ENCODE measurements around the gene THSD4.

The THSD4 gene

GRCh38 chr15:71586463-71586862, 471.2 kb downstream of the THSD4 start:
- in situ Hi-C loops (cut with MboI; ENCODE audit: low pct_unique_long_range_greater_than_20kb, low sequenced_read_pairs): no loop called here

GRCh38 chr15:71588746-71589145, 473.5 kb downstream of the THSD4 start:
- no peak for DNase-seq
- in situ Hi-C loops (cut with MboI; ENCODE audit: low pct_unique_long_range_greater_than_20kb, low sequenced_read_pairs): no loop called here

More at GRCh38 chr15:71586463-71586862, 471.2 kb downstream of the THSD4 start:
- no peak for DNase-seq

GRCh38 chr15:71591057-71591456, 475.8 kb downstream of the THSD4 start:
- in situ Hi-C loops (cut with MboI; ENCODE audit: low pct_unique_long_range_greater_than_20kb, low sequenced_read_pairs): no loop called here
- no peak for DNase-seq

- in situ Hi-C loops (cut with MboI; ENCODE audit: low pct_unique_long_range_greater_than_20kb, low sequenced_read_pairs): no loop called here
- no peak for DNase-seq
Measured at GRCh38 chr15:71592203-71592602, 476.9 kb downstream of the THSD4 start.

GRCh38 chr15:71595846-71596553, 480.7 kb downstream of the THSD4 start:
- in situ Hi-C loops (cut with MboI; ENCODE audit: low pct_unique_long_range_greater_than_20kb, low sequenced_read_pairs): no loop called here
- no peak for DNase-seq

GRCh38 chr15:71596672-71597071, 481.4 kb downstream of the THSD4 start:
- in situ Hi-C loops (cut with MboI; ENCODE audit: low pct_unique_long_range_greater_than_20kb, low sequenced_read_pairs): no loop called here
- no peak for DNase-seq

- in situ Hi-C loops (cut with MboI; ENCODE audit: low pct_unique_long_range_greater_than_20kb, low sequenced_read_pairs): no loop called here
Measured at GRCh38 chr15:71597126-71597525, 481.9 kb downstream of the THSD4 start.

GRCh38 chr15:71597637-71598036, 482.4 kb downstream of the THSD4 start:
- DNase-seq: no peak
- in situ Hi-C loops (cut with MboI; ENCODE audit: low pct_unique_long_range_greater_than_20kb, low sequenced_read_pairs): no loop called here

More at GRCh38 chr15:71597126-71597525, 481.9 kb downstream of the THSD4 start:
- no peak for DNase-seq

- in situ Hi-C loops (cut with MboI; ENCODE audit: low pct_unique_long_range_greater_than_20kb, low sequenced_read_pairs): no loop called here
- DNase-seq: no peak
Measured at GRCh38 chr15:71598741-71599140, 483.5 kb downstream of the THSD4 start.

- DNase-seq: no peak
- in situ Hi-C loops (cut with MboI; ENCODE audit: low pct_unique_long_range_greater_than_20kb, low sequenced_read_pairs): no loop called here
Measured at GRCh38 chr15:71599418-71600151, 484.3 kb downstream of the THSD4 start.

GRCh38 chr15:71600237-71600636, 485.0 kb downstream of the THSD4 start:
- DNase-seq: no peak
- in situ Hi-C loops (cut with MboI; ENCODE audit: low pct_unique_long_range_greater_than_20kb, low sequenced_read_pairs): no loop called here

- in situ Hi-C loops (cut with MboI; ENCODE audit: low pct_unique_long_range_greater_than_20kb, low sequenced_read_pairs): no loop called here
- DNase-seq: no peak
Measured at GRCh38 chr15:71601038-71601834, 486.0 kb downstream of the THSD4 start.

GRCh38 chr15:71603379-71603778, 488.1 kb downstream of the THSD4 start:
- no peak for DNase-seq
- in situ Hi-C loops (cut with MboI; ENCODE audit: low pct_unique_long_range_greater_than_20kb, low sequenced_read_pairs): no loop called here

GRCh38 chr15:71607383-71607782, 492.1 kb downstream of the THSD4 start:
- in situ Hi-C loops (cut with MboI; ENCODE audit: low pct_unique_long_range_greater_than_20kb, low sequenced_read_pairs): no loop called here
- DNase-seq: no peak

GRCh38 chr15:71610728-71611552, 495.7 kb downstream of the THSD4 start:
- no peak for DNase-seq
- in situ Hi-C loops (cut with MboI; ENCODE audit: low pct_unique_long_range_greater_than_20kb, low sequenced_read_pairs): no loop called here

- DNase-seq: no peak
- in situ Hi-C loops (cut with MboI; ENCODE audit: low pct_unique_long_range_greater_than_20kb, low sequenced_read_pairs): no loop called here
Measured at GRCh38 chr15:71611553-71612396, 496.5 kb downstream of the THSD4 start.

GRCh38 chr15:71612397-71612722, 497.1 kb downstream of the THSD4 start:
- in situ Hi-C loops (cut with MboI; ENCODE audit: low pct_unique_long_range_greater_than_20kb, low sequenced_read_pairs): no loop called here
- no peak for DNase-seq

GRCh38 chr15:71612869-71613268, 497.6 kb downstream of the THSD4 start:
- DNase-seq: no peak
- in situ Hi-C loops (cut with MboI; ENCODE audit: low pct_unique_long_range_greater_than_20kb, low sequenced_read_pairs): no loop called here

Measured in KBM-7 (cell line).